Limb (tissue), 2 donors: ENCODE results near the gene ADISSP.
A peak's percentile ranks its signal among the peaks of the same experiment; 100 is the strongest.

Experiments used
- DNase-seq, 2 donors: peaks; one replicate each; pipeline ENCODE4 v3.0.0-alpha.2; 2016; ENCODE audit errors: extremely low spot score in 2 of 2

ADISSP gene

GRCh38 chr20:3739054-3739925 lies 28.3 kb downstream of the ADISSP start:
- no peak for DNase-seq

- no peak for DNase-seq
These were observed 29.2 kb downstream of the ADISSP start for GRCh38 chr20:3738111-3739053.

DNA sequence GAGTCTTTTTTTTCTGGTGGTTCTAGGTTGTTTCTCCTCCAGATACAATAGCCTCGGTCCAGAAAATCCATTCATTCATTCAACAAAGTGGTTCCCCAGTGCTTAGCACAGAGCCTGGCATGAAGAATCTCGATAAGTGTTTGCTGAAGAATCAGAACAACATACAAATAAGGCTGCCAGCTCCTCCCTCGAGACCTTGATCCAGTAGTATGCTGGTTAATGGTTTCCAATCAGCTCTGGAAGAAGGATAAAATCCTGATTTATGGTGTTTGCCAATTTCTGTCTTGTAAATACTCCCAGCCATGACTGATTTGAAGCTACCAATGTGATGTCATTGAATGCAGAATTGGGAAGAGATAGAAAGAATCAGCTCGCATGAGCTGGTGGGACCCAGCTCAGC lies 31.8 kb downstream of the ADISSP start:
- no peak for DNase-seq

DNA sequence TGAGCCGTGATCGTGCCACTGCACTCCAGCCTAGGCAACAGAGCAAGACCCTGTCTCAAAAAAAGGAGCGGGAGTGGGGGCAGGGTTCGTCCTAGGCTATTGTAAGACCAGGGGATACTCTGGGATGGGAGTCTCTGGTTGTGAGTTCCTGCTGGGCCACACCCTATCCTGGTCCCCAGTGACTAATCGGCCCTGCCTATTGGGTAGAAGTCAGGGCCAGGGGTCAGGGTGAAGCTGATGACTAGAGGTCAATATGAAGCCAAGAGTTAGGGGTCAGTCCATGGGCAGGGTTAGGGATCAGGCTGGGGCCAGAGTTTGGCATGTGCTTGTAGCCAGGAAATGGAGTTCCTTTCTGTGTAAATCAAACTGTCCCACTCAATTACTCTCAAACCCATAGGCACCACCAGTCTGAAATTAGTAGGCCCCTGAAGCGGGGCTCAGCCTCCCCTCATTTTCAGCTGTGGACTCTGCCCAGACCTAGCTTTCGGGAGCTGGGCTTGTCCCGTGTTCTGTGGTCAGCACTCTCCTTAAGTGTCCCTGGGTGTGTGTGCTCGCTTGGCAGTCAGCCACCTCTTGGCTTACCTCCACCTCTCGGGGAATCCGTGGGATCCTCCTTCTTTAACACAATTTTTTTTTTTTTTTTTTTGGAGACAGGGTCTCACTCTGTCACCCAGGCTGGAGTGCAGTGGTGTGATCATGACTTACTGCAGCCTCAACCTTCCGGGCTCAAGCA lies 33.3 kb downstream of the ADISSP start:
- no peak for DNase-seq

- no peak for DNase-seq
These were observed 34.2 kb downstream of the ADISSP start for GRCh38 chr20:3733119-3733995.

GRCh38 chr20:3732327-3733118 lies 35.0 kb downstream of the ADISSP start, which contains the start of gene HSPA12B:
Gene HSPA12B (plus strand): TSS chr20:3732685. CDS start chr20:3738675, 5,990 bp downstream.
- DNase-seq = peak; percentile 70 to 74

GRCh38 chr20:3731944-3732326 lies 35.6 kb downstream of the ADISSP start:
- no peak for DNase-seq

DNA sequence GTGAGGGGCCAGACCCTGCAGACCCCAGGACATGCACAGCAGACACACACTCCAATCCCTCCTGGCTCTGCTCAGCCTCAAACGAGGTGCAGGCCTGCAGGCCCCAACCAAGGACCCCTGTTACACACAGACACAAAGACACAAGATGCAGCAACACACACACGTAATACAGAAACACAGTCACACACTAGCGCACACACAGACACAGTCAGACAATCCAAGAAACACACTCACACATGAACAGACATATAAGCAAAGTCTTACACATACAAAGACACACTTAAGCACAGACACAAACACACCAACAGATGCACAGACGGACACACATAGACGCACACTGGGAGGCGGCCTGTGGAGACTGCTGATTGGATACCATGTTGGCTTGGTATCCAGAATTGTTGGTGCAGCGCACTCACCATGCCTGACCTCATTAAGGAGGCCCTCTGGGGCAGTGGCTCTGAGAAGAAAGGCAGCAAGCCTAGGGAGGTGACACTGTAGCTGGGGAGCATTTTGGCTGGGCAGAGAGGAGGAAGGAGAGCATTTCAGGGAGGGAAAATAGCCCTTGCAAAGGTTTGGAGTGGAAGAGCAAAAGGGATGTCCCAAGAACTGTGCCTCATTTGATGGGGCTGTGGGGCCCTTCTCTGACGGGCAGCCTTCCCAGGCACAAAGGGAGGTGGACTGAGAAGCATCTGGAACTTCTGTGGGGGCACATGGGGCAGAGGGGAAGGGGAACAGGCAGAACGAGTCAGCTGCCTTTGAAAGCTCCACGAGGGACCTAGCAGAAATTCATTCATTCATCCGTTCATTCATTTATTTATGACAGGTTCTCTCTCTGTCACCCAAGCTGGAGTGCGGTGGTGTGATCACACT lies 36.5 kb downstream of the ADISSP start:
- DNase-seq = no peak

DNA sequence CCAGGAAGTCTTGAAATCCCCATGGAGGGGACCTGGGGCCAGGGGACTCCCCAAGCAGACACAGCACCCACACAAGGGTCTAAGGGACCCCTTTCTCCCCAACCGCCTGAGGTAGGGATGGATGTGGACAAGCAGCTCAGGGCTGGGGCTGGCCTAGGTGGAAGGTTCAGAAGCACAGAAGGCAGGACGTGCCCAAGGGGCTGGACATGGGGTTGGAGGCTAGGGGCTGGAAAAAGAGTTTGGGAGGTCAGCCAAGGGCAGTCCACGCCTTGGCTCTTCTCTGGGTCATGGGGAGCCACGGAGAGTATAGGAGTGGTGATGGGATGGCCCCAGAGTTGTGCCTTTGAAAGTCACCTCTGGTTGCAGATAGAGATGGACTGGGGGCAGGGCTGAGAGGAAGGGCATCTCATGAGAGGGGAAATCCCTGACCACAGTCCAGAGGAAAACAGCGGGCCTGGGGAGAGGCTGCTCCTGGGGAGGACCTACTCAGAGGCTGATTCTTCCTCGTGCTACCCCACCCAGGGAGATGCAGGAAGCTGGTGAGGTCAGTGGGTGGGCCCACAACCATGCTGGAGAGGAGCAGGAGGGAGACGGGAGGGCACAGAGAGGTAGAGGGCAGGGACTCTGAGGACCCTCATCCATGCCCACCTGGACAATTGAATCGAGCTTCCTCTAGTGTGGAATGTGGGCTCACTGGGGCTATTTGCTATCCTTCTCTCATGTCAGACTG lies 37.6 kb downstream of the ADISSP start:
- no peak for DNase-seq

- DNase-seq = no peak
These were observed 38.2 kb downstream of the ADISSP start for GRCh38 chr20:3729378-3729777.

DNA sequence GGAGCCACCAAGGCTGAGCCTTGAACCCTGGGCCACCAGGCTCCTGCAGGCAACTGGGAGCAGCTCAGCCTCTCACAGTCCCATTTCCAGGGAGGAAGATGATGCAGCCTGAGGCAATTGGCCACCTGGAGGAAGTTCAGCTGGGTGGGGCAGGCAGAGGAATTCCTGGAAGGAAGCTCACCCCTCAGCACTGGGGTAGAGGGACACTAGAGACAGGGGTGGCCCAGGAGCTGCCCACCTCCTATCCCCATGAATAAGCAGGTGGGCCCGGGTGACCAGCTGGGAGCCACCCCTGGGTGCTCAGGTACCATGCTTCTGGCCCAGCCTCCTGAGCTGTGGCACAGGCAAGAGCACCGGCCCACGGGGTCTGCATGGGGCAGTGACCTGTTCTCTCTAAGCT lies 38.7 kb downstream of the ADISSP start:
- no peak for DNase-seq

DNA sequence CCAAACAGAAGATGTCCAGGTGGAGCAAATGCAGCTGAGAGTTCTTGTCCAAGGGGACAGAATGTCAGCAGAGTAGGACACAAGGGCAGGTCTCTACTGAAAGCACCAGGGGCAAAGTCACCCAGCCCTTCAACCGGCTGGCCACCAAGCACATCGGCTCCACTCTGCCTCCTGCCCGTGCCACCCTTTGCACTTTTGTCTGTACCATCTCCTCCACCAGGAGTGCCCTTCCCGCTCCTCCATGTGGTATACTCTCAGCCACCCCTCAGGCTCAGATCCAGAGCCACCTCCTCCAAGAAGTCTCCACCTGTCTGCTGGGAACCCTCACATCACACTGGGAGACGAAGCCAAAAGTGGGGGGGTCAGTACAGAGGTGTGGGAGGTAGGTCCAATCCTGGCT lies 39.2 kb downstream of the ADISSP start:
- DNase-seq = no peak

DNA sequence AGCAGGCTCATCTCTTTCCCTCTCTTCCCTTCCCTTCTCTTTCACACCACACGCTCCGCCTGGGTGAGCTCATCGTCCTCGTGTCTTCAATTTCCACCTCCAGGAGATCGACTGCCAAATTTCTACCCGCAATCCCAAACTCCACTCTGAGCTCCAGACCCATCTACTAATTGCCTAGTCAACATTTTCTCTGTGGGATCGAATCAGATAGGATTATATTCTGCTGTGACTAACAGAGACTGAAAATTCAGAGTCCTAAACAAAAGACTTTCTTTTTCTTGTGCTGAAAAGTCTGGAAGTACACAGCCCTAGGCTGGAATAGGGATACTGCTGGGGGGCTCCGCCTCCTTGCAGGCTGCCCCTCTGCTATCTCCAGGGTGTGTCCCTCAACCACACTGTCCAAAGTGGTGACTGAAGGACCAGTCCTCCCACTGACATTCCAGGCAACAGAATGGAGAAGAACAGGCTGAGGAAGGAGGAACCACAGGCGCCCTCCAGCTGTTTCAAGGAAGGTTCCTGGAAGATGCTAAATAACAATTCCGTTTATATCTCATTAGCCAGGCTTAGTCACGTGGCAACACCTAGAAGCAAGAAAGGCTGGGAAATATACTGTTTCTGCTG lies 40.0 kb downstream of the ADISSP start:
- no peak for DNase-seq

- DNase-seq = no peak
These were observed 43.2 kb downstream of the ADISSP start for GRCh38 chr20:3724356-3724755.

DNA sequence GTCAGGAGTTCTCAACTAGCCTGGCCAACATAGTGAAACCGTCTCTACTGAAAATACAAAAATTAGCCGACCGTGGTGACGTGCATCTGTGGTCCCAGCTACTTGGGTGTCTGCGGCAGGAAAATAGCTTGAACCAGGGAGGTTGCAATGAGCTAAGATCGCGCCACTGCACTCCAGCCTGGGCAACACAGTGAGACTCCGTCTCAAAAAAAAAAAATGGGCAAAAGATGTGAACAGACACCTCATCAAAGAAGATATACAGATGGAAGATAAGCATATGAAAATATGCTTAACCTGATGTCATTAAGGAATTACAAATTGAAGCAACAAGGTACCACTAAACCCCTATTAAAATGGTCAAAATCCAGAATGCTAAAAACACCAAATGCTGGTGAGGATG lies 44.3 kb downstream of the ADISSP start:
- no peak for DNase-seq

DNA sequence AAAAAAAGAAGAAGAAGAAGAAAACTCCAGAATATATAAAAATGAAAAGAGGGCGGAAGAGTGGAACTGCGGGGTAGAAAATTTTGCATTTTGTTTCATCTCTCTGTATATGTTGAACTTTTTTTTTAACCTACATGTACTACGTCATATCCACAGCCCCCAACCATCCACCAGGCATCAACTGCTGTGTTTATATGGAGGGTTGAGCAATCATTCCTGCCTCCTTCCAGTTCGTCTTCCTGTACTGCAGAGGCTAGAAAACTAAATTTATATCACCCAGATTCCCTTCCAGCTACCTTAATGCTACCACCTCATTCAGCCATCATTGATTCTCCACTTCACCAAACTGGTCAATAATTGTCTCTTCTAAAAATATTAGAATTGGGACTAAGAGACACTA lies 45.6 kb downstream of the ADISSP start:
- DNase-seq = no peak

DNA sequence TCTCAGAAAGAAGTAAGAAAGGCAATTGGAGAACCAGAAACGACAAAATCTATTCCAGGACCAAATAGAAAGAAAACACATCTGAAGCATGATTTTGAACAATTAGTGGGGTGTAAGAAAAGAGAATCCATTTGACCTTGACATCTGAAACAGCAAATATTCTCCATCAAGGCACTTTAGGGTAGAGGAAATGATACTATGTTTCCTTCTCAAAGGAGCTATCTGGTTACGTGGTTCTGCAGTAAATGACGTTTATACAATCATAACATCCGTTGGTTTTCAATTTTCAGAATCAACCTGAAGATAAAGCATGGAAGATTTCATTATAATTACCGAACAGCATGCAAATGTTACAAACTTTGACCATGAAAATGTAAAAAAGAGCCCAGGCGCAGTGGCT lies 46.9 kb downstream of the ADISSP start:
- DNase-seq = no peak

DNA sequence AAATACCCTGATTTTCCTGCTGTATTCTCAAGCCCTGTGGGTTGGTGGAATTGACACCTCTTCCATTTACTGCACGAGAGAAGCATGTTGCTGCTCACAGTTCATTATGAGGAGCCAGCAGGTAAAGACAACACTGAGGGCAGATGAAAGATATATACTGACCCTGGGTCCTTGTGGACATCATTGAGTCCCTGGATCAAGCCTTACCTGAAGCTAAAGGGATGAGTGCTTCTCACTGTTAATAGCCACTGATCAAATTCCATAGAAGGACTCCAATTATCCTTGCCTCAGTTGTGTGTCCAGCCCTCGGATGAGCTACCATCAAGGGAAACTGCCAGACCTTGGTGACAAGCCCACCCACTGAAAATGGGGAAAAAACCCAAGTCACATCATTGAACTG lies 47.5 kb downstream of the ADISSP start:
- DNase-seq = no peak
